HCT116 (cell line): ENCODE measurements around the gene LIMK2. TPM values are rescaled to one million over a fixed set of nuclear protein-coding genes. Genes with fewer than 3 reads are reported as not detected.

Experiments
- ATAC-seq: fragments of 200-7000 bp; cut with Tn5 transposase; 2 replicates; pipeline ENCODE4 v1.9.1; 2020; ENCODE audit warnings: mild to moderate bottlenecking, moderate library complexity
- BruUV-seq: library from RNA; stranded (reverse); fragments of 400-500 nt; replicated peaks from 2 replicates; lab custom pipeline; 2021; lab: Mats Ljungman, UMichigan
- CTCF ChIA-PET: fragments of 300-600 bp; sonication (Branson Sonifier 250); formaldehyde crosslinking; loops from one replicate; lab custom pipeline; 2021; ENCODE audit warnings: antibody characterized with exemption; lab: Charles Lee
- POLR2A ChIA-PET: fragments of 300-600, 350-600 bp; sonication (Branson Sonifier 250); formaldehyde crosslinking; loops from one replicate; lab custom pipeline; 2021; ENCODE audit warnings: antibody characterized with exemption; lab: Charles Lee
- RAD21 ChIA-PET, 2 experiments: fragments of 300-600 bp; sonication (Branson Sonifier 250); formaldehyde crosslinking; loops; one replicate each; lab custom pipeline; 2023; ENCODE audit warnings: low total read pairs in 2 of 2; ENCODE audit not compliant: uncharacterized antibody in 2 of 2, unreplicated experiment in 2 of 2, low non-redundant PET in 1 of 2; lab: Charles Lee
- DNase-seq: peaks from one replicate; pipeline ENCODE4 v3.0.0-alpha.2; 2010; ENCODE audit warnings: low read depth, low spot score
- H2AFZ ChIP-seq: fragments of 200-600 bp; shearing (Covaris generic), sonication (generic); 2 replicates; pipeline ENCODE4 v1.6.1; 2017; ENCODE audit warnings: low read depth, mixed run types, mixed read lengths, antibody characterized with exemption, low read length; ENCODE audit not compliant: poor library complexity, severe bottlenecking
- H3K27ac ChIP-seq: 2 replicates; pipeline ENCODE4 v1.5.1; 2012; ENCODE audit warnings: low read depth, low read length
- H3K27me3 ChIP-seq: fragments of 200-600 bp; sonication (generic); 2 replicates; pipeline ENCODE4 v1.6.1; 2016; ENCODE audit warnings: mixed run types, low read length, mixed read lengths; ENCODE audit not compliant: insufficient read depth
- H3K36me3 ChIP-seq, 2 experiments: fragments of 200-500 bp in 1 of 2; fragments of 200-600 bp in 1 of 2; sonication (Bioruptor generic) in 1 of 2; sonication (generic) in 1 of 2; 2 replicates each; pipeline versions ENCODE4 v1.5.1 to v1.6.1; 2014 to 2016; ENCODE audit warnings: low read length in 2 of 2, inconsistent platforms in 1 of 2, mixed read lengths in 1 of 2, mixed run types in 1 of 2; ENCODE audit not compliant: insufficient read depth in 2 of 2, control insufficient read depth in 1 of 2
- H3K4me1 ChIP-seq, 2 experiments: fragments of 200-600 bp in 1 of 2; sonication (generic) in 1 of 2; 2 replicates each; pipeline versions ENCODE4 v1.5.1 to v1.6.1; 2012 to 2017; ENCODE audit warnings: low read length in 2 of 2, inconsistent platforms in 1 of 2, mild to moderate bottlenecking in 1 of 2, mixed read lengths in 1 of 2, mixed run types in 1 of 2, moderate library complexity in 1 of 2; ENCODE audit not compliant: insufficient read depth in 2 of 2, control insufficient read depth in 1 of 2
- H3K4me2 ChIP-seq: fragments of 200-600 bp; sonication (generic); 2 replicates; pipeline ENCODE4 v1.6.1; 2017; ENCODE audit warnings: mixed run types, low read length, mixed read lengths
- H3K4me3 ChIP-seq, 2 experiments: fragments of 200-600 bp in 1 of 2; sonication (generic) in 1 of 2; replicated peaks in 1 of 2; 2 replicates each; pipeline ENCODE4 v1.5.1; 2011 to 2016; ENCODE audit warnings: low read length in 2 of 2, control low read depth in 1 of 2, low read depth in 1 of 2, mild to moderate bottlenecking in 1 of 2, mixed read lengths in 1 of 2, mixed run types in 1 of 2
- H3K79me2 ChIP-seq: fragments of 200-600 bp; sonication (generic); 2 replicates; pipeline ENCODE4 v1.6.1; 2017; ENCODE audit warnings: mild to moderate bottlenecking, mixed run types, low read length, moderate library complexity, mixed read lengths; ENCODE audit not compliant: insufficient read depth
- H3K9ac ChIP-seq: fragments of 200-600 bp; sonication (generic); 2 replicates; pipeline ENCODE4 v1.6.1; 2016; ENCODE audit warnings: low read length, mixed read lengths
- H3K9me2 ChIP-seq: fragments of 200-600 bp; sonication (generic), shearing (Covaris generic); 2 replicates; pipeline ENCODE4 v1.6.1; 2017; ENCODE audit warnings: mixed run types, mild to moderate bottlenecking, moderate library complexity; ENCODE audit not compliant: insufficient read depth
- H3K9me3 ChIP-seq, 2 experiments: fragments of 200-500 bp in 1 of 2; fragments of 200-600 bp in 1 of 2; sonication (Bioruptor generic) in 1 of 2; sonication (generic) in 1 of 2; 2 replicates each; pipeline ENCODE4 v1.6.1; 2014 to 2017; ENCODE audit warnings: low read length in 2 of 2, mixed read lengths in 2 of 2, inconsistent platforms in 1 of 2, low read depth in 1 of 2, mild to moderate bottlenecking in 1 of 2, mixed run types in 1 of 2, moderate library complexity in 1 of 2; ENCODE audit not compliant: control insufficient read depth in 1 of 2, insufficient read depth in 1 of 2
- H4K20me1 ChIP-seq: fragments of 200-600 bp; sonication (generic), shearing (Covaris generic); 2 replicates; pipeline ENCODE4 v1.6.1; 2017; ENCODE audit warnings: mixed run types, mild to moderate bottlenecking, moderate library complexity; ENCODE audit not compliant: insufficient read depth
- ATF3 ChIP-seq: IDR thresholded peaks from 2 replicates; pipeline ENCODE4 v1.6.1; 2012
- CBX3 ChIP-seq: IDR thresholded peaks from 2 replicates; pipeline ENCODE4 v1.6.1; 2012; ENCODE audit warnings: low read depth
- CEBPB ChIP-seq: IDR thresholded peaks from 2 replicates; pipeline ENCODE4 v1.6.1; 2012; ENCODE audit warnings: low read depth
- ELF1 ChIP-seq: IDR thresholded peaks from 2 replicates; pipeline ENCODE4 v1.6.1; 2012; ENCODE audit warnings: low read depth, borderline replicate concordance
- POLR2A ChIP-seq: IDR thresholded peaks from 2 replicates; pipeline ENCODE4 v1.7.0; 2011; ENCODE audit warnings: borderline replicate concordance; ENCODE audit not compliant: insufficient read depth, insufficient read length; ENCODE audit errors: extremely low read depth
- POLR2AphosphoS5 ChIP-seq: IDR thresholded peaks from 2 replicates; pipeline ENCODE4 v1.6.1; 2011; ENCODE audit warnings: mild to moderate bottlenecking, low read depth, low read length, moderate library complexity
- RAD21 ChIP-seq: IDR thresholded peaks from 2 replicates; pipeline ENCODE4 v1.6.1; 2012; ENCODE audit warnings: low read depth, mild to moderate bottlenecking
- SRF ChIP-seq: IDR thresholded peaks from 2 replicates; pipeline ENCODE4 v1.6.1; 2012; ENCODE audit warnings: low read depth
- ZFX ChIP-seq: fragments of 450-650 bp; IDR thresholded peaks from 2 replicates; pipeline ENCODE4 v1.6.1; 2017
- ZNF274 ChIP-seq: fragments of 200-500 bp; sonication (Bioruptor generic); IDR thresholded peaks from 2 replicates; pipeline ENCODE4 v1.6.1; 2014; ENCODE audit warnings: mild to moderate bottlenecking, low read depth, low read length, inconsistent platforms
- intact Hi-C: fragments of 100-400 bp; cut with micrococcal nuclease; formaldehyde crosslinking; loops from 2 replicates; pipeline ENCODE4 v1.10.0; 2022
- total RNA-seq: library from RNA; stranded (reverse); gene quantifications from one replicate; pipeline ENCODE4 v1.2.1, GENCODE V29; 2021; ENCODE audit not compliant: unreplicated experiment
- TF ChIP-seq, protein P1 (sequence below), 3 experiments: fragments of 200-600 bp in 1 of 3; sonication (generic) in 1 of 3; IDR thresholded peaks in 2 of 3; conservative IDR thresholded peaks in 1 of 3; 2 replicates each; pipeline ENCODE4 v1.5.1; 2012 to 2017; ENCODE audit warnings: low read depth in 2 of 3, low read length in 2 of 3, antibody characterized with exemption in 1 of 3, borderline replicate concordance in 1 of 3, control low read depth in 1 of 3, mild to moderate bottlenecking in 1 of 3, mixed read lengths in 1 of 3, mixed run types in 1 of 3, moderate library complexity in 1 of 3; ENCODE audit not compliant: insufficient read depth in 1 of 3

LIMK2 gene
- total RNA-seq, 1 experiment from 2014 or later, result 21.9 TPM

DNA sequence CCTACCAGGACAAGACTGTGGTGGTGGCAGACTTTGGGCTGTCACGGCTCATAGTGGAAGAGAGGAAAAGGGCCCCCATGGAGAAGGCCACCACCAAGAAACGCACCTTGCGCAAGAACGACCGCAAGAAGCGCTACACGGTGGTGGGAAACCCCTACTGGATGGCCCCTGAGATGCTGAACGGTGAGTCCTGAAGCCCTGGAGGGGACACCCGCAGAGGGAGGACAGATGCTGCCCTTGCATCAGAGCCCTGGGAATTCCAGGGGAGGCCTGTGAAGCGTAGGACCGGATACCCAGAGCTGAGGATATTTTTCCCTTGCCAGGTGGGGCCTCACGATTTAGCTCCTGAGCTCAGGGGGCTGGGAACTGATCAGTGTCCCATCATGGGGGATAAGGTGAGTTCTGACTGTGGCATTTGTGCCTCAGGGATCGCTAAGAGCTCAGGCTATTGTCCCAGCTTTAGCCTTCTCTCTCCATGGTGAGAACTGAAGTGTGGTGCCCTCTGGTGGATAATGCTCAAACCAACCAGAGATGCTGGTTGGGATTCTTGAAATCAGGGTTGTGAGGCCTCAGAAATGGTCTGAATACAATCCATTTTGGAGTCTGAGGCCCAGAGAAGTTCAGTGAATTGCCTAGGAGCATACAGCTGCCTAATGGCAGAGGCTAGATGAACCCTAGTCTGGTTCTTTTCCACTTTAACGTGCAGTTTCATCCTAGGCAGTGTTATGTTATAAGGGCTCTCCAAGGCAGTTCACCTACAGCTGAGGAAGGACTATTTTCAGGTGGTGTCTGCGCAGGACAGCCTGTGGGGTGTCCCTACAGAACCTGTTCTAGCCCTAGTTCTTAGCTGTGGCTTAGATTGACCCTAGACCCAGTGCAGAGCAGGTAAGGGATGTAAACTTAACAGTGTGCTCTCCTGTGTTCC is 60.7 kb downstream of the LIMK2 start:
- Histone ChIP-seq H3K9me2 (no peaks in the 10 kb centered on the region), H3K27ac (0 out of 2 replicates have a peak overlapping the region, but pooled peaks have one; percentile 22), H3K9ac (no peak overlapping the region), H3K4me2 (no peak overlapping the region), H3K27me3 (no peaks in the 10 kb centered on the region), H4K20me1 (no peaks in the 10 kb centered on the region)
- POLR2A ChIA-PET, result no interaction called here
- BruUV-seq, result no TSS peak
- RAD21 ChIA-PET, result interaction anchor here (0.5 to 1.7 kb wide), 7 partner anchors 61 to 166 kb away, joined by 3 to 7 read pairs (median 4); partner anchors contain the start of genes LIMK2 (in 2 of the 2) and SELENOM (in 2 of the 2)
- CTCF ChIA-PET, result interaction anchor here (0.6 to 4.0 kb wide), 18 partner anchors 9 to 165 kb away, joined by 3 to 32 read pairs (median 6); partner anchors contain the start of genes LIMK2, PIK3IP1 and SELENOM
- ATAC-seq, result peak; percentile 88
- peak; percentile 32 for DNase-seq
- TF ChIP-seq RAD21 (peak; percentile 76), CEBPB (no peak), CBX3 (no peak), ZNF274 (no peak), ATF3 (no peak), POLR2A (no peak), POLR2AphosphoS5 (no peak), SRF (no peak), ZFX (no peak), ELF1 (no peak)
- TF ChIP-seq, protein P1, sequence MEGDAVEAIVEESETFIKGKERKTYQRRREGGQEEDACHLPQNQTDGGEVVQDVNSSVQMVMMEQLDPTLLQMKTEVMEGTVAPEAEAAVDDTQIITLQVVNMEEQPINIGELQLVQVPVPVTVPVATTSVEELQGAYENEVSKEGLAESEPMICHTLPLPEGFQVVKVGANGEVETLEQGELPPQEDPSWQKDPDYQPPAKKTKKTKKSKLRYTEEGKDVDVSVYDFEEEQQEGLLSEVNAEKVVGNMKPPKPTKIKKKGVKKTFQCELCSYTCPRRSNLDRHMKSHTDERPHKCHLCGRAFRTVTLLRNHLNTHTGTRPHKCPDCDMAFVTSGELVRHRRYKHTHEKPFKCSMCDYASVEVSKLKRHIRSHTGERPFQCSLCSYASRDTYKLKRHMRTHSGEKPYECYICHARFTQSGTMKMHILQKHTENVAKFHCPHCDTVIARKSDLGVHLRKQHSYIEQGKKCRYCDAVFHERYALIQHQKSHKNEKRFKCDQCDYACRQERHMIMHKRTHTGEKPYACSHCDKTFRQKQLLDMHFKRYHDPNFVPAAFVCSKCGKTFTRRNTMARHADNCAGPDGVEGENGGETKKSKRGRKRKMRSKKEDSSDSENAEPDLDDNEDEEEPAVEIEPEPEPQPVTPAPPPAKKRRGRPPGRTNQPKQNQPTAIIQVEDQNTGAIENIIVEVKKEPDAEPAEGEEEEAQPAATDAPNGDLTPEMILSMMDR (IDR thresholded peaks at IDR 0.05 in 2 of 3, conservative IDR thresholded peaks at IDR 0.05 in 1 of 3; ENCODE audit: borderline replicate concordance in 1 of 3, insufficient read depth in 1 of 3, low read depth in 2 of 3, low read length in 2 of 3), result peak; percentile 69 to 80 (median 77)
- TF ChIP-seq, all 23 proteins: peak for 2
- Histone ChIP-seq H3K4me3 (no peak overlapping the region), H3K79me2 (no peaks in the 10 kb centered on the region), H3K36me3 (peaks cover 5 to 11% of the 10 kb centered on the region in 2 experiments; a peak in 3 of 4 replicates), H3K4me1 (no peaks in the 10 kb centered on the region), H3K9me3 (no peaks in the 10 kb centered on the region), H2AFZ (no peak overlapping the region)
- intact Hi-C loops, result loop anchor here (1.0 to 5.0 kb wide), 2 partner anchors 60 to 165 kb away; partner anchors contain the start of genes LIMK2 and SELENOM
